HG02938 (cell line): ENCODE measurements around the gene YRDC.

Experiments
- ATAC-seq: cut with Tn5 transposase; IDR thresholded peaks from one replicate; pipeline ENCODE4 v1.9.1; 2021; ENCODE audit warnings: mild to moderate bottlenecking, moderate library complexity; ENCODE audit not compliant: unreplicated experiment

The YRDC gene

GRCh38 chr1:37807555-37808368 lies at the start of gene YRDC, which contains the start of gene C1orf122:
TSS of gene YRDC (minus strand) at chr1:37808208. CDS start at chr1:37808180, 28 bp downstream.
TSS of gene C1orf122 (plus strand) at chr1:37807790. CDS start at chr1:37808405, 615 bp downstream.
- peak; percentile 82 for ATAC-seq

- ATAC-seq: no peak
These were observed 46.4 kb upstream of the YRDC start for GRCh38 chr1:37854406-37854805.

GRCh38 chr1:37853157-37853556 lies 45.1 kb upstream of the YRDC start:
- ATAC-seq: no peak

- no peak for ATAC-seq
These were observed 43.8 kb upstream of the YRDC start for GRCh38 chr1:37851782-37852210.

- ATAC-seq: no peak
These were observed 43.3 kb upstream of the YRDC start for GRCh38 chr1:37851262-37851661.

- ATAC-seq: no peak
These were observed 42.4 kb upstream of the YRDC start for GRCh38 chr1:37850352-37850955.

- ATAC-seq: no peak
These were observed 41.5 kb upstream of the YRDC start for GRCh38 chr1:37849480-37849879.

- ATAC-seq: no peak
These were observed 38.8 kb upstream of the YRDC start for GRCh38 chr1:37846647-37847339.

- ATAC-seq: no peak
These were observed 37.8 kb upstream of the YRDC start for GRCh38 chr1:37845786-37846185.

- no peak for ATAC-seq
These were observed 37.1 kb upstream of the YRDC start for GRCh38 chr1:37845049-37845646.

GRCh38 chr1:37844536-37844935 lies 36.5 kb upstream of the YRDC start:
- no peak for ATAC-seq

GRCh38 chr1:37841652-37842051 lies 33.6 kb upstream of the YRDC start:
- ATAC-seq: no peak

- ATAC-seq: no peak
These were observed 32.7 kb upstream of the YRDC start for GRCh38 chr1:37840711-37841110.

- no peak for ATAC-seq
These were observed 31.7 kb upstream of the YRDC start for GRCh38 chr1:37839676-37840075.

GRCh38 chr1:37836788-37837187 lies 28.8 kb upstream of the YRDC start:
- ATAC-seq: no peak

GRCh38 chr1:37831809-37832208 lies 23.8 kb upstream of the YRDC start:
- no peak for ATAC-seq

GRCh38 chr1:37831109-37831508 lies 23.1 kb upstream of the YRDC start:
- ATAC-seq: no peak

GRCh38 chr1:37828410-37829074 lies 20.5 kb upstream of the YRDC start:
- no peak for ATAC-seq

- no peak for ATAC-seq
These were observed 17.5 kb upstream of the YRDC start for GRCh38 chr1:37825506-37825905.

GRCh38 chr1:37824001-37824400 lies 16.0 kb upstream of the YRDC start:
- ATAC-seq: no peak
